Tibial nerve (tissue), 4 donors: ENCODE data around the gene B4GALT5. TPM values are rescaled to one million over a fixed set of nuclear protein-coding genes. Genes with fewer than 3 reads are reported as not detected.

Experiments used
- DNase-seq, 2 donors: peaks; one replicate each; pipeline ENCODE4 v3.0.0-alpha.2; 2019; ENCODE audit warnings: low spot score in 2 of 2
- H3K27ac ChIP-seq, 4 donors: fragments of 200-600 bp; sonication (generic) in 3 of 4; one replicate each; pipeline ENCODE4 v1.5.1; 2017 to 2019; ENCODE audit warnings: mild to moderate bottlenecking in 1 of 4
- H3K27me3 ChIP-seq, 2 donors: fragments of 200-600 bp; sonication (generic) in 1 of 2; one replicate each; pipeline versions ENCODE4 v1.5.1 to v1.6.0; 2017 to 2019
- H3K36me3 ChIP-seq, 3 donors: fragments of 200-600 bp; sonication (generic); one replicate each; pipeline ENCODE4 v1.5.1; 2018 to 2019
- H3K4me1 ChIP-seq, 4 donors: fragments of 200-600 bp; sonication (generic) in 3 of 4; one replicate each; pipeline ENCODE4 v1.5.1; 2017 to 2019
- H3K4me3 ChIP-seq, 4 donors: fragments of 200-600 bp; sonication (generic) in 3 of 4; one replicate each; pipeline ENCODE4 v1.5.1; 2017 to 2019; ENCODE audit warnings: mild to moderate bottlenecking in 1 of 4, moderate library complexity in 1 of 4
- H3K9me3 ChIP-seq, 4 donors: fragments of 200-600 bp; sonication (generic) in 3 of 4; one replicate each; pipeline ENCODE4 v1.5.1; 2017 to 2019
- EP300 ChIP-seq, 2 donors: sonication (generic); formaldehyde crosslinking; IDR thresholded peaks; one replicate each; pipeline ENCODE4 v1.6.1; 2017; ENCODE audit warnings: antibody characterized with exemption in 2 of 2, mild to moderate bottlenecking in 1 of 2
- POLR2A ChIP-seq, 2 donors: fragments of 450-650 bp; IDR thresholded peaks; one replicate each; pipeline ENCODE4 v1.6.1; 2017; ENCODE audit warnings: antibody characterized with exemption in 2 of 2, mild to moderate bottlenecking in 2 of 2, moderate library complexity in 2 of 2
- WGBS, 2 donors: methylation state at CpG; one replicate each; pipeline ENCODE4 v1.1.5; 2018; 5-methylcytosine and 5-hydroxymethylcytosine counted together
- total RNA-seq, 4 donors: library from RNA; depleted of rRNA; stranded (reverse); fragments of >200 nt; gene quantifications; one replicate each; pipeline ENCODE4 v1.1.0, GENCODE V29; 2016
- TF ChIP-seq, protein P1 (sequence below), 5 experiments: fragments of 200-600 bp in 3 of 5; fragments of 450-650 bp in 2 of 5; sonication (generic) in 3 of 5; IDR thresholded peaks; one replicate each; pipeline ENCODE4 v1.5.1; 2016 to 2019; ENCODE audit warnings: antibody characterized with exemption in 5 of 5, mild to moderate bottlenecking in 3 of 5, moderate library complexity in 2 of 5

B4GALT5 gene
- total RNA-seq, 4 donors from 2014 or later, result 13.6 to 25.2 (median 20.7) TPM

- WGBS, 2 donors, result 90 to 95% methylated on average over 4 to 6 of the region's 6 CpGs
- H3K27me3 ChIP-seq, result no peaks in the 10 kb centered on the region
- H3K36me3 ChIP-seq, result no peaks in the 10 kb centered on the region
- no peak for DNase-seq
- no peak overlapping the region for H3K4me3 ChIP-seq
- H3K4me1 ChIP-seq, result peaks cover 0 to 36% (median 3%) of the 10 kb centered on the region in 4 donors
- peak overlapping the region in 2 of 4 donors; percentile 55 to 63 for H3K27ac ChIP-seq
- H3K9me3 ChIP-seq, result no peaks in the 10 kb centered on the region
- TF ChIP-seq POLR2A (IDR thresholded peaks at IDR 0.05), result no peak
- TF ChIP-seq EP300 (IDR thresholded peaks at IDR 0.05), result no peak
- TF ChIP-seq, protein P1, sequence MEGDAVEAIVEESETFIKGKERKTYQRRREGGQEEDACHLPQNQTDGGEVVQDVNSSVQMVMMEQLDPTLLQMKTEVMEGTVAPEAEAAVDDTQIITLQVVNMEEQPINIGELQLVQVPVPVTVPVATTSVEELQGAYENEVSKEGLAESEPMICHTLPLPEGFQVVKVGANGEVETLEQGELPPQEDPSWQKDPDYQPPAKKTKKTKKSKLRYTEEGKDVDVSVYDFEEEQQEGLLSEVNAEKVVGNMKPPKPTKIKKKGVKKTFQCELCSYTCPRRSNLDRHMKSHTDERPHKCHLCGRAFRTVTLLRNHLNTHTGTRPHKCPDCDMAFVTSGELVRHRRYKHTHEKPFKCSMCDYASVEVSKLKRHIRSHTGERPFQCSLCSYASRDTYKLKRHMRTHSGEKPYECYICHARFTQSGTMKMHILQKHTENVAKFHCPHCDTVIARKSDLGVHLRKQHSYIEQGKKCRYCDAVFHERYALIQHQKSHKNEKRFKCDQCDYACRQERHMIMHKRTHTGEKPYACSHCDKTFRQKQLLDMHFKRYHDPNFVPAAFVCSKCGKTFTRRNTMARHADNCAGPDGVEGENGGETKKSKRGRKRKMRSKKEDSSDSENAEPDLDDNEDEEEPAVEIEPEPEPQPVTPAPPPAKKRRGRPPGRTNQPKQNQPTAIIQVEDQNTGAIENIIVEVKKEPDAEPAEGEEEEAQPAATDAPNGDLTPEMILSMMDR (IDR thresholded peaks at IDR 0.05), result no peak
Observed at GRCh38 chr20:49594931-49595315, 118.8 kb downstream of the B4GALT5 start.

DNA sequence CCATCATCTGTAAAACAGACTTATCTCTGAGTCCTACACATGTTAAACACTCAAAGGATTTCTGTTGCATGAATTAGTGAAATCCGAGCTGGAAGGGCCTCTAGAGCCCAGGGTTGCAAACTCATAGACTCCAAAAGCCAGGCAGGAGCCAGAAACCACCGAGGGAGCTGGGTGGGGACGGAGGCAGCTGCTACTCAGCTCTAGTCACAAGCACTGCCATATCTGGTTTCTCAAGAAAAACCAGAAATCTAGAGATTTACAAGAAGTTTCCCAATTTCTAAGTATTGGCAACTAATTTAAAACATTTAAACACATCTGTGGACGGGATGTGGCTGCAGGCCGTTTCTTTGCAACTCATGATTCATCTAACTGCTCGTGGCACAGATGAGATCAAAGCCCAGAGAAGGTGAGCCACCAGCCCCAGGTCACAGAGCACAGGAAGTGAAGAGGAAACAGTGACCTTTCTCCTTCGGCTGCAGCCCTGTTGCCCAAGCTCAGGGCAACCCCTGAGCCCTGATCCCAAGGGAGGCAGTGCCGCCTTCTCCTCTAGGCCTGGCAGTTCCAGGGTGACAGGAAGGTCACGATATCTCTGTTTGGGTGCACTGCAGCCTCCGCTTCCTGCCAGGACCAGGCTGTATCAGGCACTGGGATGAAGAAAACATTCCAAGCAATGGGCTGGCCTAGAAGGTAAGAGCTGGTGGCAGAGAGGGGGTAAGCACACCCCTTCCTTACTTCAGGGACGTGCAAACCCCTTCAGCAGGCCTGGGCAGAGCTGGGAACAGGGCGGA, 119.3 kb downstream of the B4GALT5 start:
- Histone ChIP-seq H3K36me3 (no peaks in the 10 kb centered on the region), H3K27ac (peak overlapping the region in 2 of 4 donors; percentile 55 to 74), H3K4me1 (peaks cover 0 to 36% (median 3%) of the 10 kb centered on the region in 4 donors), H3K4me3 (no peak overlapping the region), H3K27me3 (no peaks in the 10 kb centered on the region), H3K9me3 (no peaks in the 10 kb centered on the region)
- peak in 1 of 2 donors; percentile 64 for DNase-seq
- TF ChIP-seq POLR2A (IDR thresholded peaks at IDR 0.05) (no peak), EP300 (IDR thresholded peaks at IDR 0.05) (peak in 1 of 2 donors; percentile 67)
- WGBS, 2 donors, result 49 to 64% methylated on average over 11 to 12 of the region's 12 CpGs

- H3K4me1 ChIP-seq, result peaks cover 0 to 36% (median 3%) of the 10 kb centered on the region in 4 donors
- WGBS, 2 donors, result 81 to 87% methylated on average over 12 to 15 of the region's 15 CpGs
Observed at GRCh38 chr20:49593466-49594142, 120.1 kb downstream of the B4GALT5 start.

DNA sequence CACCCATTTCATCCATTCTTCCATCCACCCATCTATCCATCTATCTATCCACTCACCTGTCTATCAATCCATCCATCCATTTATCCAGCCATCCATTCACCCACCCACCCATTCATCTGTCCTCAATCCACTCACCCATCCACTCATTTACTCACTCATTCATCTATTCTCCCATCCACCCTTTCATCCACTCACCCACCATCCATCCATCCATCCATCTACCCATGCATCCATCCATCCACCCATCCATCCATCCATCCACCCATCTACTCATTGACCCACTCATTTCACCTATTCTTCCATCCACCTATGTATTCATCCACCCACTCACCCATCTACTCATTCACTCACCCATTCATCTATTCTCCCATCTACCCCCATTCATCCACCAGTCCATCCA, 121.6 kb downstream of the B4GALT5 start:
- no peaks in the 10 kb centered on the region for H3K9me3 ChIP-seq
- peaks cover 0 to 42% (median 3%) of the 10 kb centered on the region in 4 donors for H3K4me1 ChIP-seq
- peak overlapping the region in 1 of 4 donors; percentile 74 for H3K27ac ChIP-seq
- TF ChIP-seq, protein P1 (IDR thresholded peaks at IDR 0.05), result no peak
- no peak for TF ChIP-seq POLR2A (IDR thresholded peaks at IDR 0.05)
- no peak for TF ChIP-seq EP300 (IDR thresholded peaks at IDR 0.05)
- DNase-seq, result no peak
- no peaks in the 10 kb centered on the region for H3K36me3 ChIP-seq
- no peak overlapping the region for H3K4me3 ChIP-seq
- no peaks in the 10 kb centered on the region for H3K27me3 ChIP-seq

More at GRCh38 chr20:49593466-49594142, 120.1 kb downstream of the B4GALT5 start:
- no peaks in the 10 kb centered on the region for H3K36me3 ChIP-seq
- peak overlapping the region in 3 of 4 donors; percentile 48 to 74 (median 69) for H3K27ac ChIP-seq
- no peak overlapping the region for H3K4me3 ChIP-seq
- H3K27me3 ChIP-seq, result no peaks in the 10 kb centered on the region
- H3K9me3 ChIP-seq, result no peaks in the 10 kb centered on the region
- DNase-seq, result no peak
- TF ChIP-seq POLR2A (IDR thresholded peaks at IDR 0.05), result no peak
- no peak for TF ChIP-seq EP300 (IDR thresholded peaks at IDR 0.05)
- TF ChIP-seq, protein P1 (IDR thresholded peaks at IDR 0.05), result no peak

DNA sequence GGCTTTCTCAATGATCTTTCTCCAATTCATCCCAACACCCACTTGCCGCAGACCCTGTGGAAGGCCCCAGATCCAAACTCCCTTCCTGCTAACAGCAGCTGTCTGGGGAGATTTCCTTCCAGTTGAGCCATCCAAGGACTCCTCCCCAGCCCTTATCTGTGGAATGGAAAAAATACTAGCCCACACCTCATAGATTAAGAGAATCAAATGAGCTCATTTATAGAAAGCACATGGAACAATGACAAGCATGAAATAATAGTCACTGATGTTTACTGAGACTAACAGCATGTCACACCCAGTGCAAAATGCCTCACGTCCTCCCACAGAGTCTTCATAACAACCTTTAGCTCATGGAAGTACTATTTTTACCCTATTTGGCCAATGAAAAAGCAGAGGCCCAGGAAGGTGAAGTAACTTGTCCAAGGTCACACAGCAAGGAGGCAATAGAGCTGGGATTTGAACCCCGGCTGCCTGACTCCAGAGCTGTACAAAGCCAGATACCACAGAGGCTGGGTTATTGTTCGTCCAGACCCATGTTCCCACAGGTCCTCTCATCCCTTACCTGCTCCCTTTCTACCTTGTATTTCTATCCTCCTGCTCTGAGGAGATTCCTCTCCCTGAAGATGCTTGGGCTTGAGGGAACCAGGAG, 122.3 kb downstream of the B4GALT5 start:
- 66 to 67% methylated on average over 4 of the region's 4 CpGs for WGBS, 2 donors
- Histone ChIP-seq H3K36me3 (no peaks in the 10 kb centered on the region), H3K9me3 (no peaks in the 10 kb centered on the region), H3K27me3 (no peaks in the 10 kb centered on the region), H3K4me3 (no peak overlapping the region), H3K27ac (peak overlapping the region in 3 of 4 donors; percentile 1 to 31 (median 14)), H3K4me1 (peaks cover 0 to 48% (median 3%) of the 10 kb centered on the region in 4 donors)
- DNase-seq, result no peak
- TF ChIP-seq, protein P1 (IDR thresholded peaks at IDR 0.05), result no peak
- TF ChIP-seq EP300 (IDR thresholded peaks at IDR 0.05), result peak in 1 of 2 donors; percentile 44
